Measurements from ENCODE around the gene KYNU.
"Not testable (repeated sequence)": the region's sequence is repeated elsewhere in the genome, so short reads cannot be mapped to it uniquely, and the experiment has no call there.

Gene KYNU

DNA sequence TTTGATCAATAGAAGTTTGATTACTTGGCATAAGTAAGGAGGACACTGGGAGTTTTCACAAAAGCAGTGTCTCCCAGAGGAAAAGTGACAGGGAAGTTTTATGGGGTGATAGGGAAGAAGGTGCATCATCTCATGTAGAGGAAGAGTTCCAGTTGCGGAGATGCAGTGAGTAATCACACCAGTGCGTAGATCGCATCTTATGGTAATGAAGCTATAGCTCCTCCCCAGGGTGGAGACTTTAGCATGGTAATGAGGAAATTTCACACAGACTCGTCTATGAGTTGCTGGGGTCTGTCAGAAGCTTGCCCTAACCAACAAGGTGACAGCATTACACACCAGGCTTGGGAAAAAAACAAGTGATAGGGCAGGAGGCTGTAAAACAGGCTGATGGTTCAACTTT is 49.0 kb downstream of the KYNU start:
- DNase-seq = no peak

DNA sequence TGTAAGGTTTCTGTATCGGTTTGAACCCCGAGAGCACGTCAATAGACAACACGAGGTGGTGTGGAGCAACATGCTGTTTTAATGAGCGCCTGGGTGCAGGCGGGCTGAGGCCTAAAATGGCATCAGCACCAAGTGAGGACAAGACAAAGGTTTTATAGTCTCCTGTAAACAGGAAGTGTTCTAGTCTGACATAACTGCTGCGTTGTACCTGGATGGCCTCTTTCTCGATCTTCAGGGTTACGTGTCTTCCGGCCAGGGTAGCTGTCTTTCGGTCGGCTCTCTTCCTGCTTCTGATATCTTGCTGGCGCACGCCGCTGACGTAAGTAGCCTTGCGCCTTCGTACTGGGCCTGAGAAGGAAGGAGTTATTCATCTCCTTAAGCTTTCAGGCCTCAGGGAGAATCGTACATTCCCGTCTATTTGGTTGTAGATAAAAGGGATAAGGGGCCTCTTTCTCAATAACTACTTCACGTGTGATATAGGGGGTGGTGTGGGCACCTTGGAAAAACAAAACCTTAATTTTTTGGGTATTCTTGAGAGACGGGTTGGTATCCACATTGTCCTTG is 53.5 kb downstream of the KYNU start:
- DNase-seq = no peak

DNA sequence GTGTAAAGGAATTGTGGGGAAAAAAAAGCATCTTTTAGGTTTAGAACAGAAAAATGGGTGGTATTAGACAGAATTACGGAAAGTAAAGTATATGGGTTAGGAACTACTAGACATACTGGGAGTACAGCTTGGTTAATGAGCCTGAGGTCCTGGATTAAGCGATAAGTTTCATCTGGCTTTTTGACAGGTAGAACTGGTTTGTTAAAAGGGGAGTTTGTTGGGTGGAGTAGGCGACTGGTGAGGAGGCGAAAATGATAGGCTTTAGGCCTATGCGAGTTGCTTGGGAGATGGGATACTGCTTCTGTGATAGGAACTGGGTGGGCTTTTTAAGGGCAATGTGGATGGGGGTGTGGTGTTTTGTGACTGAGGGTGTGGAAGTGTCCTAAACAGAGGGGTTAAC is 56.5 kb downstream of the KYNU start:
- no peak for DNase-seq

DNA sequence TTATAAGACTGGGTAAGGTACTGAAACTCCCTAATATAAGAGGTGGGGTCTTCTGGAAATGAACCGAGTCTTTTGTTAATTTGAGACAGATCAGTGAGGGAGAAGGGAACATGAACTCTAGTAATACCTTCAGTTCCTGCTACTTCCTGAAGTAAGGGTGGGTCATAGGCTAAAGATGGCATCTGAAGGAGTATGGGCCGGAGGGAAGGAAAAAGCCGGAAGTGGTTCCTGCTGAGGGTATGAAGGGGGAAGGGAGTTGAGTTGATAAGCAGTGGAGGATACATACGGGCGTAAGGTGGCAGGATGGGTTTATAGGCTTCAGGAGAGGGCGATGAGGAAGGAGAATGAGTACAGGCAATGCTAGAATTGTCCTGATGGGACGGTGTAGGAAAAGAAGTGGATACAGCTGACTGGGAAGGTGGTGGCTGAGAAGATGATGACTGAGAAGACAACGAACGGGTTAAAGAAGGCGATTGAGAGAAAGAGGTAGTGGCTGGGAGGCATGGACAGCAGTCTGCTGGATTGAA is 58.2 kb downstream of the KYNU start:
- no peak for DNase-seq

DNA sequence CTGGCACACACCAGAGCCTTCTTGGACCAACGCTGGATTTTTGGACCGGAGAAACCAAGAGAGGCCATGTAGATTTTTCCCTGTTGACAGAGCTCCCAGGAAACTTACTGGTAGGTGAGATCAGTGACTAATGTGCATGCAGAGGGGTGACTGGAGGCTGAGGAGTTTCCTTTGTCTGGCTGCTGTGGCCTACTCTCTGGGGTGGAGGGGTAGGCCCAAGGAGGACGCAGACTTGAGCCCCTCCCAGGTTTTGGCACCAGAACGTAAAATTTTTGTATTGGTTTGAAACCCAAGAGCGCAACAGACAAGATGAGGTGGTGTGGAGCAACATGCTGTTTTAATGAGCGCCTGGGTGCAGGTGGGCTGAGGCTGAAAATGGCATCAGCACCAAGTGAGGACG is 59.2 kb downstream of the KYNU start:
- no peak for DNase-seq

DNA sequence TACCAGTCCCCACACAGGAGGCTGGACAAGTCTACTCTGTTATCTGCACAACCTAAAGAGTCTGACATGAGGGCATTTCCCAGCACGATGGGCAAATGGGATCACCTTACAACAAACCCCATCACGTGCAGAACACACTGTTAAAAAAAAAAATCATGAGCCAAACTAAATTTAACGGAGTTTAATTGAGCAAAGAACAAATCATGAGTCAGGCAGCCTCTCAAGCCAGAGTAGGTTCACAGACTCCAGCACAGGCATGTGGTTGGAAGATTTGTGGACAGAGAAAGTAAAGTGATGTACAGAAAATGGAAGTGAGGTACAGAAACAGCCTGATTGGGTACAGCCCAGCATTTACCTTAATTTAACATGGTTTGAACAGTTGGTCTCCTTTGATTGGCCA is 59.9 kb downstream of the KYNU start:
- DNase-seq = no peak

DNA sequence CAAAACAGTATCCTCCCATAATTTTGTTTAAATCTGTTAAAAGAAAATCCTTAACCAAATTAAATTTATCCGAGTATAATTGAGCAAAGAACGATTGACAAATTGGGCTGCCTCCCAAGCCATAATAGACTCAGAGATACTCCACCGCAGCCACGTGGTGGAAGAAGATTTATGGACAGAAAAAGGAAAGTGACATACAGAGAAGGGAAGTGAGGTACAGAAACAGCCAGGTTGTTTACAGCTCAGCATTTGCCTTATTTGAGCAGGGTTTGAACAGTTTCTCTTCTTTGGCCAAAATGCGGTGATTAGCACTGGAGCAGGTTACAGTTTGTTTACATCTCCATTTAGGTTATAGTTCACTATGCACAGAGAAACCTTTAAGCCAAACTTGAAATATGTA is 60.8 kb downstream of the KYNU start:
- no peak for DNase-seq

DNA sequence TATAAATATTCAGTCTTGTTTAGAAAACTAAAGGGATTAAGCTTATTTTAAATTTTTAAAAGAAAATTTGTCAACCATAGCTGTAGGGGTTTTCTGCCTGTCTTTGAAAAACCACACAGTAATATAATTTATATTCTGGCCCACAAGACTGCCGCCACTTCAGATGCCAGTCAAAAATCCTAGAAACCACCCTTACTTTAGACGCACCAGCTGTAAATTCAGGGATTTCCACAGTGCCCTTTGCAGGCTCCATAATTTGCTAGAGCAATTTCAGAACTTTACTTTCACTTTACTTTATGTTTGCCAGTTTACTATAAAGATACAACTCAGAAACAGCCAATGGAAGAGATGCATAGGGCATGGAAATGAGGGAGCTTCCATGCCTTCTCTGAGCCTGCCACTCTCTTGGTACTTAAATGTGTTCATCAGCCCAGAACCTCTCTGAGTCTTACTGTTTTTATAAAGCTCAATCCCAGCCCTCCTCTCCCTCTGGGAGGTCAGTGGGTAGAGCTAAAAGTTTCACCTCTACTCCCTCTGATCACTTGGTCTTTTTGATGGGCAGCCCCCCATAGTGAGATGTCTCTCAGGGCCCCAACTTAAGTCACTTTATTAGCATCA is 63.3 kb downstream of the KYNU start:
- DNase-seq = no peak

DNA sequence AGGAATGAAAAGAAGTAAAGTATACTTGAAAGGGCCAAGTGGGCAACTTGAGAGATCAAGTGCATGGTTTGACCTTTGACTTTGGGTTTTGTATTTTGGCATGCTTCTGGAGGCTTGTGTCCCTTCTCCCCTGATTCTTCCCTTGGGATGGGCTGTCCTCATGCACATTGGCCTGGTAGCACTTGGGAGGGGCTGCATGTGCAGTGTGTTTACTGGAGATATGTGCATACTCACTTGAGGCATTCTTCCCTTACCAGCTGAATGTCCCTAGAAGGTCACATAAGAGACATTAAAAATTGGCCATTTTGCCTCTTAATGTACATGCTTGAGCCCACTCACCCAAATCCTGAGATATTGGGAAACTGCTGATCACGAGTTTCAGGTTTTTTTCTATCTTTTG is 65.2 kb downstream of the KYNU start:
- no peak for DNase-seq

DNA sequence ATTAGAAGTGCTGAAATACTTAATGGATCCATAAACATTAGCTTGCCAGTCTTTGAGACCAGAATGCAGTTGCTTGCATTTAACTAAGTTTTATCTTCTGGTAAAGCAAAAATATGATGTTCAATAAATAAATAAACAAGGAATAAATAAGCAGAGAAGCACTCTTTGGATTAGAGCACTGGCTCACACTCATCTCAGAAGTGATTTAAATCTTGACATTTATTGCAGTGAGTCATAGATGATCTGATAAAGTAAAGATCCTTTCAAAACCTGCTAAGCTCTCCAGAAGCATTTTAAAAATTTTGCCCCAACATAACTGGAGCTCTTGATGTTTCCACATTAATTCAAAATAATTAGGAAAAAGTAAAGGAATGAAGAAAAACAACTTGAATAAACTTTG is 66.8 kb downstream of the KYNU start:
- DNase-seq = no peak

DNA sequence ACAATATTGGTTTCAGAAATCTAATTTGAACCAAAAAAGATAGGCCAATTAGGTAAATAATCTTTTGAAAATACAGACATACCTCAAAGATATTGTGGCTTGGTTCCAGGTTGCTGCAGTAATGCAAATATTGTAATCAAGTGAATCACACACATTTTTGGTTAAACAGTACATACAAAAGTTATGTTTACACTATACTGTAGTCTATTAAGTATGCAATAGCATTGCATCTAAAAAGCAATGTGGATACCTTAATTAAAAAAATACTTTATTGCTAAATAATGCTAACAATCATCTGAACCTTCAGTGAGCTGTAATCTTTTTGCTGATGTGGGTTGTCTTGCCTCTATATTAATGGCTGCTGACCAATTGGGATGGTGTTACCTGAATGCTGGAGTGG is 67.3 kb downstream of the KYNU start:
- DNase-seq = no peak

DNA sequence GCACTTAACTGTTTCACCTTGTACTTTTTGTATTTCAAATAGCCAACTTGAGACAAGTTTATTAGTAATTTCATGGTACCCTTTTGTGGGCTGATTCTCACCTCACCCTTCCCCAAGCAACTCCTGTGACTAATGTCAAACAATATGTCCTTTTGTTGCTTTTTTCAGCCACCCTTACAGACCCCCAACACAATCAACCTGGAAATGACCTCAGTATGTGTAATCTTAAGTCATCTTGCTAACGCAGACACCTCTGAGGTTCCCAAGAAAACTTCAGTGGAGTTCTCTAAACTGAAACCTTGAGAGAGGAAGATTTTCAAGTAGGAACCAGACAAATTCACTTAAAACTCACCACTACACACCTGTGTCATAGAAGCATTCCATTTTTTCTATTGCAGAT is 69.5 kb downstream of the KYNU start:
- no peak for DNase-seq

DNA sequence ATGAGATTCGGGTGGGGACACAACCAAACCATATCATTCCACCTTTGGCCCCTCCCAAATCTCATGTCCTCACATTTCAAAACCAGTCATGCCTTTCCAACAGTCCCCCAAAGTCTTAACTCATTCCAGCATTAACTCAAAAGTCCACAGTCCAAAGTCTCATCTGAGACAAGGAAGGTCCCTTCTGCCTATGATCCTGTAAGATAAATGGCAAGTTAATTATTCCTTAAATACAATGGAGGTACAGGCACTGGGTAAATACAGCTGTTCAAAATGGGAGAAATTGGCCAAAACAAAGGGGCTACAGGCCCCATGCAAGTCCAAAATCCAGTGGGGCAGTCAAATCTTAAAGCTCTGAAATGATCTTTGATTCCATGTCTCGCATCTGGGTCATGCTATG is 71.3 kb downstream of the KYNU start:
- DNase-seq = not testable (repeated sequence)

DNA sequence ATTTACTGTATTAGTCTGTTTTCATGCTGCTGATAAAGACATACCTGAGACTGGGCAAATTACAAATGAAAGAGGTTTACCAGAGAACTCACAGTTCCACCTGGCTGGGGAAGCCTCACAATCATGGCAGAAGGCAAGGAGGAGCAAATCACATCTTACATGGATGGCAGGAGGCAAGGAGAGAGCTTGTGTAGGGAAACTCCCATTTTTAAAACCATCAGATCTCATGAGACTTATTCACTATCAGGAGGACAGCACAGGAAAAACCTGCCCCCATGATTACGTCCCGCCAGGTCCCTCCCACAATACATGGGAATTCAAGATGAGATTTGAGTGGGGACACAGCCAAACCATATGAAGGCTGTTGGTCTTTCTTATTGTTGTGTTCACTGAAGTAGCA is 72.9 kb downstream of the KYNU start:
- DNase-seq = not testable (repeated sequence)

DNA sequence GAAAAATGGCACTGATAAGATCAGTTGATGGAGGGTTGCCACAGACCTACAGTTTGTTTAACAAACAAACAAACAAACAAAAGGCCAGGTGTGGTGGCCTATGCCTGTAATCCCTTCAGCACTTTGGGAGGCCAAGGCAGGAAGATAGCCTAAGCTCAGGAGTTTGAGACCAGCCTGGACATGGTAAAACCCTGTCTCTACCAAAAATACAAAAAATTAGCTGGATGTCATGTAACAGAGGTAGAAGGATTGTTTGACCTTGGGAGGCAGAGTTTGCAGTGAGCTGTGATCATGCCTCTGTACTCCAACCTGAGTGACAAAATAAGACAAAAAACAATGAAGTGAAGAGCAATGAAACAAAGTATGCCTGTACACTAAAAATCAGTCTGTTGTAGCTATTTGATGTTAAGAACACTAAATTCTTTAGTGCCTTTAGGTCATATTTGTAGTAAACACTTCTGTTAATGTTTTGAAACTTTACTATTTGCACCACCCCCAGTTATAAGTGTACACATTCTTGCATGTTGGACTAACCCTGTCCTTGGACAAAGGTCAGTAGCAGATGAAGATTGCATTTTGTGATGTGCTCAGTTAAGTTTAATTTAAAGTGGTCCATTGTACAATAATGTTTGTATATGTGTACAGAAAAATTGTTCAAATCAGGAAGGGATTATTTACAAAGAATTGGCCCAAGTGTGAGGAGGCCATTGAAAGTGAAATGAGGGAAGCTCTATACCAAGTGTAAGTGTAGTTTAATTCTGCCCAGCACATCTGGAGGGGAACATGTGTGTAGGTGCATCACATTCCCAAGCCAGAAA is 73.9 kb downstream of the KYNU start:
- no peak for DNase-seq

DNA sequence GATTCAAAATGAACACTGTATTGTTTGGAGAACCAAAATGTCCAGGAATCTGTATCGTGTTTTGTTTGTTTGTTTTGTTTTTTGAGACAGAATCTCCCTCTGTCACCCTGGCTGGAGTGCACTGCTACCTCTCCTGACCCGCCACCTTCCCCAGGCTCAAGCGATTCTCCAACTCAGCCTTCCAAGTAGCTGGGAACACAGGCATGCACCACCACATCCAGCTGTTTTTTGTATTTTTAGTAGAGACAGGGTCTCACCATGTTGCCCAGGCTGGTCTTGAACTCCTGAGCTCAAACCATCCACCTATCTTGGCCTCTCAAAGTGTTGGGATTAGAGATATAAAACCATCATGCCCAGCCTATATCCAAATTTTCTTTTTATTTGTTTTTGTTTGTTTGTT is 74.6 kb downstream of the KYNU start:
- no peak for DNase-seq

DNA sequence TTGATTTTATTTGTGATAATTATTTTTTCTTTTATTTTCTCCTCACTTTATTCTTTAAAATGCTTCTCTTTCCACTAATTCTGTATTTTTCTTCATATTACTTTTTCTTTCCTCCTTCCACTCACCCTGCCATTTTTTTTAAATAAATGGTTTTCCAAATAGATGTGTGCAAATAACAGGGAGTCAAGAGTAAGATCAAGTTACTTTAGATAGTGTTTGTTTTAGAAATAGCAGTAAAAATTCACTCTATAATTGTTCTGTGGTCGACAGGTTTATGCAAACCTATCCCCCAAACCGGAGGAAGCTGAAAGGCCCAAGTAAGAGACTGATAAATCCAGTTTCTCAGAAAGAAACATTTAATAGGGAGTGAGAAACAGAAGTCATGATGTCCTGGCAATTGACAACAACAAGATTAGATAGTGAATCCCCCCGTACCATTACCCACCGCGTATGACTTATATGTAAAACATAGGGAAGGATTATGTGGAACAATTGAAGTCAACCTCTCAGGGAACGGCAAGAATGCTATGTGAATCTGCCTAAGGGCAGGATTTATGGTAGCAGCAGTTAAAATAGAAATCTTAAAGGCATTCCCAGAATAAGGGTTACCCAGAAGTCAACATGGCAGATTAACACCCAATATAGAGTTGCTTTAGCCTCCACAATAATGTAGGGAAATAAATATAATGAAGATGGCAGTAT is 75.5 kb downstream of the KYNU start:
- no peak for DNase-seq

DNA sequence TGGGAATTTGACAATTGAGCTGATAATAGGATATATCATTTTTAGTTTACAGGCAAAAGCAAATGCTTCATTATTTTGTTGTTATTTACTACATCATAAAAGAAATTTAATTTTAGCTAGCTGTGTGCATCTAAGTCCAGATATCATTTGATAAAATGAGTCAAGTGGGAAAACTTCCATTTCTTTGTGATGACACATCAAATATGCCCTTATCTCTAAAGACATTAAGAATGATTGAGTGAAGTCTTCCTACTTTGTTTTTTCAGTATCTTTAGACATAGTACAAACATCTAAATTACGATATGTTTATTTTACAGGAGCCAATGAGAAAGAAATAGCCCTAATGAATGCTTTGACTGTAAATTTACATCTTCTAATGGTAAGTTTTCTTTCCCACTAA is 77.0 kb downstream of the KYNU start:
- DNase-seq = no peak

DNA sequence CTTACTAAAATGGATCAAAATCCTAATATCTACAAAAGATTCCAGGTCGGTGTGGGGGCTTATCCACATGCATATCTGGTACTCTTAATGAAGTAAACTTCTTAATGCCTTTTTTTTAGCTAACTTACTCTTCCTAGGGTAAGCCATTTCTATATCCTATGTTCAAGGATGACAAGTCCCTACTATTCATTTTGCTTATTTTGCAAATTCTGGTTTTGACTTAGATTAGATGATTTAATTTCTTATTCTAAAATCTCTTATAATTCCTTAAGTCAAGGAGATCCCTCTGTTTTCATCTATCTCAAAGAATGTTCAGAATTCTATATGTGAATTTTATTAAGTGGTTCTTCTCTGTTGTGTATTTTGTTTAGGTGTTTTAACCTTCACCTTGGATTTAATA is 79.7 kb downstream of the KYNU start:
- DNase-seq = no peak

DNA sequence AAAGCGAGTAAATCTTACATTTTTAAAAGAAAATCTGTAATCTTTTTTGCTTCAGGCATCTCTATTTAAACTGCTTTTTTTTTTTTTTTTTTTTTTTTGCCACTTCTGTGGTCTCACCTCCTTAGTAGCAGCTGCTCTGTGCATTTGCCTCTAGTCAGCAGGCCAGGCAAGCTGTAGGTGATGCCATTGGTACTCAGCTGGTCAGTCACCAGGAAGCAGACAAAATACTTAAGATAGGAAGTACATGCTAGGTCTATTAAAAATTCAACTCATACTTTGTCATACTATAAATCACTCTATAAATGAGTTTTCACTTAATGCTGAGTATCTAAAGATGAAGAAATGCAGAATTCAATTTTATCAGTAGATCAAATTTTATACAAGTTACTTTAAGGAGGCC is 83.7 kb downstream of the KYNU start:
- DNase-seq = no peak

DNA sequence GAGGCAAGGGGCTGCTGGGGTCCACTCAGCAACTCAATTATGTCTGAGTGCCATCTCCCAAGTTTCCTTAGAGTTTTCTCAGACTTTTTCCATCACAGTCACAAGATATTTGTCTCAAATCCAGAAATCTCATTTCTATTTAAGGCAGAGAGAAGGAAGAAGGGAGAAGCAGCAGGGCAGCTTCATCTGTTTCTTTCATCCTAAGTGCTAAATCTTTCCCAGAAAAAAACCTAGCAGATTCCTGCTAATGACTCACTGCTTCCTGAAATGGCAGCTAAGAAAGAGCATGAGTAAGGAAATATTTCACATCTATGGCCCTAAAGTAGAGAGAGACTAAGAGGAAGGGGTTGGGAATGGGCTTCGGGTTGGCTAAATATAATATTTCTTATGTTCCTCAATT is 88.0 kb downstream of the KYNU start:
- no peak for DNase-seq

DNA sequence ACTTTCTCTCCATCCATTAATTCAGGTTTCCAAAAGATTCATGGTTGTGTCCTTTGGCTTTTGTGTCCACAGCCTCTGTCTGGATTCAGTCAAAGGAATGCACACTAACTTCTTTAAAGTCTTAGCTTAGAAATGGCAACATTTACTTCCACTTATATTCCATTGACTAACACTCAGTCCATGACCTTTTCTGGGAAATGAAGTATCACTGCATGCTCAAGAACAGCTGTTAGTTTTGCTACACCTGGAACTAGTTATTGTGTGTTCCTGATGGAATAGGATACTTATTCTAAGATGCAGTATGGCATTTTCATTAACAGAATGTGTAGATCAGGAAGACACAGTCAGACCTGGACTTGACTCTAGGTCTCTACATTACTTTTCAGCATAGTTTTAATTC is 88.8 kb downstream of the KYNU start:
- no peak for DNase-seq

DNA sequence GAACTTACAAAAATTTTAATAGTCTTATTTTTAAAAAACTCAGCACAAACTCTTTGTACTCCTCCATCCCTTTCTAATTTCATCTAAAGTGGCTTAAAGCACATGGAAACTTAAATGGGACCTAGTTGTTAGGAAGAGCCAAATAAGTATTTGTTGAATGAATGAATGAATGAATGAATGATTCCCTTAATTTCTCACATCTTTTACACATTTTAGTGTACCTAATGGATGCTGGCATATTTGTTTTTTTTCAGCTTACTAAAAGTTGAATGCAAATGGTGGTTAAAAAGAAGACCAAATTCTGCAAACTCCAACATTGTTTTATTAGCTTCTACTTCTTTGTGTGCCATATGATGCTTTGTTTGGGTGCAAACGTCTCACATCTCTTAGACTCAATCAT is 89.6 kb downstream of the KYNU start:
- no peak for DNase-seq

Data from NCI-H2171 (cell line).